CD4-positive, alpha-beta T cell treated with Interleukin-15 for 4 hours (primary cell): ENCODE measurements around the gene LMBRD2.
A peak's percentile ranks its signal among the peaks of the same experiment; 100 is the strongest.
"Not testable (repeated sequence)": the region's sequence is repeated elsewhere in the genome, so short reads cannot be mapped to it uniquely, and the experiment has no call there.

ENCODE experiments used
- DNase-seq: peaks from one replicate; pipeline ENCODE4 v3.0.0-alpha.2; 2020; ENCODE audit warnings: low spot score

LMBRD2 gene

GRCh38 chr5:36151434-36152323 is at the start of gene LMBRD2, which contains the start of gene SKP2:
LMBRD2 (minus strand) TSS chr5:36151887; CDS start chr5:36143349, 8,538 bp downstream.
SKP2 (plus strand) TSS chr5:36152111; CDS start chr5:36152263, 152 bp downstream.
- peak; percentile 95 for DNase-seq

GRCh38 chr5:36200513-36200912 is 48.8 kb upstream of the LMBRD2 start:
- no peak for DNase-seq

- no peak for DNase-seq
Measured at GRCh38 chr5:36199620-36200019, 47.9 kb upstream of the LMBRD2 start.

- DNase-seq = not testable (repeated sequence)
Measured at GRCh38 chr5:36198783-36199182, 47.1 kb upstream of the LMBRD2 start.

GRCh38 chr5:36198281-36198680 is 46.6 kb upstream of the LMBRD2 start:
- DNase-seq = no peak

GRCh38 chr5:36193746-36194145 is 42.1 kb upstream of the LMBRD2 start:
- no peak for DNase-seq

- DNase-seq = not testable (repeated sequence)
Measured at GRCh38 chr5:36184408-36184807, 32.7 kb upstream of the LMBRD2 start.

GRCh38 chr5:36181774-36182173 is 30.1 kb upstream of the LMBRD2 start:
- DNase-seq = no peak

- no peak for DNase-seq
Measured at GRCh38 chr5:36180556-36181350, 29.1 kb upstream of the LMBRD2 start.

- no peak for DNase-seq
Measured at GRCh38 chr5:36179950-36180349, 28.3 kb upstream of the LMBRD2 start.

- no peak for DNase-seq
Measured at GRCh38 chr5:36178524-36178890, 26.8 kb upstream of the LMBRD2 start.

GRCh38 chr5:36177715-36178523 is 26.2 kb upstream of the LMBRD2 start:
- no peak for DNase-seq

- DNase-seq = no peak
Measured at GRCh38 chr5:36177154-36177553, 25.5 kb upstream of the LMBRD2 start.

- DNase-seq = no peak
Measured at GRCh38 chr5:36175043-36175442, 23.4 kb upstream of the LMBRD2 start.

- no peak for DNase-seq
Measured at GRCh38 chr5:36174119-36174518, 22.4 kb upstream of the LMBRD2 start.

- no peak for DNase-seq
Measured at GRCh38 chr5:36173426-36173825, 21.7 kb upstream of the LMBRD2 start.

- DNase-seq = no peak
Measured at GRCh38 chr5:36172599-36172998, 20.9 kb upstream of the LMBRD2 start.

- DNase-seq = no peak
Measured at GRCh38 chr5:36170832-36171424, 19.2 kb upstream of the LMBRD2 start.

- DNase-seq = no peak
Measured at GRCh38 chr5:36168737-36169136, 17.1 kb upstream of the LMBRD2 start.

- no peak for DNase-seq
Measured at GRCh38 chr5:36164461-36164860, 12.8 kb upstream of the LMBRD2 start.

- no peak for DNase-seq
Measured at GRCh38 chr5:36162810-36163486, 11.3 kb upstream of the LMBRD2 start.
